H1 (cell line): ENCODE data around the gene DPM3. TPM values are rescaled to one million over a fixed set of nuclear protein-coding genes. Genes with fewer than 3 reads are reported as not detected.
A peak's percentile ranks its signal among the peaks of the same experiment; 100 is the strongest.

Experiments used
- BCL11A ChIP-seq, 2 experiments: IDR thresholded peaks; one replicate each; pipeline ENCODE4 v1.6.1; 2011; ENCODE audit warnings: low read depth in 2 of 2, low read length in 2 of 2, mild to moderate bottlenecking in 2 of 2
- EZH2 ChIP-seq: fragments of 200-600 bp; sonication (generic); IDR thresholded peaks from 2 replicates; pipeline ENCODE4 v1.7.1; 2012; ENCODE audit warnings: low read depth, mild to moderate bottlenecking, moderate library complexity, low read length, inconsistent platforms; ENCODE audit not compliant: severe bottlenecking
- HDAC2 ChIP-seq, 2 experiments: fragments of 300-600 bp in 1 of 2; sonication (generic) in 1 of 2; IDR thresholded peaks; 2 replicates each; pipeline ENCODE4 v1.6.1; 2011 to 2012; ENCODE audit warnings: low read depth in 2 of 2, low read length in 2 of 2, mild to moderate bottlenecking in 2 of 2, moderate library complexity in 2 of 2, borderline replicate concordance in 1 of 2, inconsistent platforms in 1 of 2
- KDM4A ChIP-seq: IDR thresholded peaks from one replicate; pipeline ENCODE4 v1.7.1; 2012; ENCODE audit warnings: low read depth, mild to moderate bottlenecking, moderate library complexity, low read length, inconsistent platforms; ENCODE audit not compliant: severe bottlenecking
- KDM5A ChIP-seq: fragments of 200-600 bp; IDR thresholded peaks from 2 replicates; pipeline ENCODE4 v1.7.1; 2012; ENCODE audit warnings: mild to moderate bottlenecking, low read length, inconsistent platforms, mixed read lengths
- MAX ChIP-seq: IDR thresholded peaks from 2 replicates; pipeline ENCODE4 v1.6.1; 2012; ENCODE audit warnings: inconsistent platforms
- NANOG ChIP-seq: IDR thresholded peaks from 2 replicates; pipeline ENCODE4 v1.6.1; 2011; ENCODE audit warnings: low read length, low read depth, mild to moderate bottlenecking, inconsistent platforms; ENCODE audit not compliant: insufficient read depth, poor library complexity, severe bottlenecking
- POU5F1 ChIP-seq: IDR thresholded peaks from 2 replicates; pipeline ENCODE4 v1.6.1; 2011; ENCODE audit warnings: low read depth, mild to moderate bottlenecking, low read length, moderate library complexity
- RNF2 ChIP-seq: fragments of 200-900, 300-1000 bp; sonication (generic); IDR thresholded peaks from 2 replicates; pipeline ENCODE4 v1.7.1; 2016; ENCODE audit warnings: borderline replicate concordance, low read depth, mild to moderate bottlenecking, antibody characterized with exemption, low read length; ENCODE audit not compliant: poor library complexity, severe bottlenecking; ENCODE audit errors: missing control alignments
- SIRT6 ChIP-seq: IDR thresholded peaks from one replicate; pipeline ENCODE4 v1.7.1; 2012; ENCODE audit warnings: low read length, inconsistent platforms
- polyA plus RNA-seq, 7 experiments: library from polyadenylated mRNA; depleted of rRNA in 3 of 7; stranded (reverse) in 5 of 7; unstranded in 2 of 7; fragments of >200 nt in 5 of 7; fragments of 200-250 nt in 2 of 7; gene quantifications; 1 replicate in 5 of 7; 2 replicates in 1 of 7; 4 replicates in 1 of 7; pipeline versions ENCODE4 v1.2.1 to v1.2.3, GENCODE V29; 2011 to 2013; ENCODE audit warnings: missing spikeins in 2 of 7, mixed read lengths in 2 of 7
- total RNA-seq: library from RNA; stranded (reverse); fragmentation: NEBNext Ultra II Directional; extraction: Animal tissue kit (Norgen Biotek cat#: 25700); gene quantifications from 2 replicates; pipeline ENCODE4 v1.2.1, GENCODE V29; 2021
- TF ChIP-seq, protein P1 (sequence below), 3 experiments: IDR thresholded peaks; 1 replicate in 2 of 3; 2 replicates in 1 of 3; pipeline versions ENCODE4 v1.5.1 to v1.6.1; 2011; ENCODE audit warnings: low read length in 3 of 3, mild to moderate bottlenecking in 3 of 3, inconsistent platforms in 2 of 3, low read depth in 1 of 3, moderate library complexity in 1 of 3; ENCODE audit not compliant: insufficient read depth in 1 of 3; ENCODE audit errors: control extremely low read depth in 1 of 3

Gene DPM3
- total and polyA plus RNA-seq, 2 of the 8 experiments (the other 6 are each of a cell fraction or from before 2014, with no cell fraction given), result 44.8 to 227 TPM

DNA sequence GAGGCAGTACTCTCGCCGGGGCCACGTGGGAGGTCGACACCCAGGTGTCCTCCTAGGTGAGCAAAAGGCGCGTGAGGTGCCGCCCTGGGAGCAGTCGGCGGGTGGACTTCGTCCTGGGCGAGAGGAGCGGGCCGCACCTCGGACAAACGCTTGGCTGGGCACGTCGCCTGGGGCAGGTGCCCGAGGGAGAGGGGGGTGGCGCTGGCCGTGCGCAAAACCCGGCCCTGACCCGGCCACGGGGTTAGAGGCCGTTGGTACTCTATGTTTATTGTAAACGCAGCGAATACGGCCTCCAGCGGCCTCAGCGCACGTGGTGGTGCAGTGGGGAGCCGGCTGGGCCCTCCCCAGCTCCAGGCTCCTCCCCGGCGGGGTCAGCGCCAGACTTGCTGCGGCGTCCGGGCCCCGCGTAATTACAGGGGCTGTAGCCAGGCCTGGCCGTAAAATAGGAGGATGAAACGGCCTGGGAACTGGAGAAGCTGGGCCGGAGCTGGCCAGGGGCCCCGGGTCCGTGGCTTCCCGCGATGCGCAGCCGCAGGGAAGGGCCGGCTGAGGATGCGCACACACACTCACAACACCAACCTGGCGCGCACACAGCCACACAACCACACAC lies 14.3 kb downstream of the DPM3 start (continued):
- TF ChIP-seq, protein P1, sequence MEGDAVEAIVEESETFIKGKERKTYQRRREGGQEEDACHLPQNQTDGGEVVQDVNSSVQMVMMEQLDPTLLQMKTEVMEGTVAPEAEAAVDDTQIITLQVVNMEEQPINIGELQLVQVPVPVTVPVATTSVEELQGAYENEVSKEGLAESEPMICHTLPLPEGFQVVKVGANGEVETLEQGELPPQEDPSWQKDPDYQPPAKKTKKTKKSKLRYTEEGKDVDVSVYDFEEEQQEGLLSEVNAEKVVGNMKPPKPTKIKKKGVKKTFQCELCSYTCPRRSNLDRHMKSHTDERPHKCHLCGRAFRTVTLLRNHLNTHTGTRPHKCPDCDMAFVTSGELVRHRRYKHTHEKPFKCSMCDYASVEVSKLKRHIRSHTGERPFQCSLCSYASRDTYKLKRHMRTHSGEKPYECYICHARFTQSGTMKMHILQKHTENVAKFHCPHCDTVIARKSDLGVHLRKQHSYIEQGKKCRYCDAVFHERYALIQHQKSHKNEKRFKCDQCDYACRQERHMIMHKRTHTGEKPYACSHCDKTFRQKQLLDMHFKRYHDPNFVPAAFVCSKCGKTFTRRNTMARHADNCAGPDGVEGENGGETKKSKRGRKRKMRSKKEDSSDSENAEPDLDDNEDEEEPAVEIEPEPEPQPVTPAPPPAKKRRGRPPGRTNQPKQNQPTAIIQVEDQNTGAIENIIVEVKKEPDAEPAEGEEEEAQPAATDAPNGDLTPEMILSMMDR (IDR thresholded peaks at IDR 0.05; ENCODE audit: control extremely low read depth in 1 of 3, insufficient read depth in 1 of 3, low read depth in 1 of 3, low read length in 3 of 3), result no peak
- TF ChIP-seq KDM5A (no peak), KDM4A (peak; percentile 36), SIRT6 (no peak), RNF2 (peak; percentile 25), POU5F1 (no peak), MAX (peak; percentile 87), EZH2 (peak; percentile 77), NANOG (no peak), BCL11A (IDR thresholded peaks at IDR 0.05; ENCODE audit: low read depth in 2 of 2, low read length in 2 of 2) (no peak), HDAC2 (IDR thresholded peaks at IDR 0.05; ENCODE audit: borderline replicate concordance in 1 of 2, low read depth in 2 of 2, low read length in 2 of 2) (0 out of 4 replicates have a peak, but pooled peaks of 1 of the 2 experiments have one; percentile 67)
